Measurements from ENCODE around the gene TMEM88. TPM values are rescaled to one million over a fixed set of nuclear protein-coding genes. Genes with fewer than 3 reads are reported as not detected.

Gene TMEM88
- total RNA-seq, 1 donor from 2014 or later = 10.2 TPM

DNA sequence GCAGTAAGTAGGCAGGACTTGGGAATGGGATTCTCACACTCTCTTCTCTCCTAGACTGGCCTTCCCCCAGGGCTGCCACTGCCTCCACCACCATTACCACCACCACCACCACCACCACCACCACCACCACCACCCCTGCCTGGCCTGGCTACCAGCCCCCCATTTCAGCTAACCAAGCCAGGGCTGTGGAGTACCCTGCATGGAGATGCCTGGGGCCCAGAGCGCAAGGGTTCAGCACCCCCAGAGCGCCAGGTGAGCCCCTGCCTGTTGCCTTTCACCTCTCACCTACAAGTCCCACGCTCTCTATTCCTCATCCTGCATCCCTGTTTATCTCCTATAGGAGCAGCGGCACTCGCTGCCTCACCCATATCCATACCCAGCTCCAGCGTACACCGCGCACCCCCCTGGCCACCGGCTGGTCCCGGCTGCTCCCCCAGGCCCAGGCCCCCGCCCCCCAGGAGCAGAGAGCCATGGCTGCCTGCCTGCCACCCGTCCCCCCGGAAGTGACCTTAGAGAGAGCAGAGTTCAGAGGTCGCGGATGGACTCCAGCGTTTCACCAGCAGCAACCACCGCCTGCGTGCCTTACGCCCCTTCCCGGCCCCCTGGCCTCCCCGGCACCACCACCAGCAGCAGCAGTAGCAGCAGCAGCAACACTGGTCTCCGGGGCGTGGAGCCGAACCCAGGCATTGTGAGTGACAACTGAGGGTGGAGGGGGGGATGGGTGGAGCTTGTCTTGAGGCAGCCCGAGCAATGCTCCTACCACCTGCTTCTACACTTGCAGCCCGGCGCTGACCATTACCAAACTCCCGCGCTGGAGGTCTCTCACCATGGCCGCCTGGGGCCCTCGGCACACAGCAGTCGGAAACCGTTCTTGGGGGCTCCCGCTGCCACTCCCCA, 7.9 kb upstream of the TMEM88 start:
- Mint-ChIP-seq H3K4me3 (no peak overlapping the region), H3K36me3 (peaks cover 5% of the 10 kb centered on the region), H3K27ac (no peak overlapping the region), H3K9me3 (no peaks in the 10 kb centered on the region), H3K4me1 (ENCODE audit: unreplicated experiment) (peaks cover 5% of the 10 kb centered on the region), H3K27me3 (no peaks in the 10 kb centered on the region)
- no peak for DNase-seq (ENCODE audit: extremely low spot score, unreplicated experiment)
- TF ChIP-seq, protein P1, sequence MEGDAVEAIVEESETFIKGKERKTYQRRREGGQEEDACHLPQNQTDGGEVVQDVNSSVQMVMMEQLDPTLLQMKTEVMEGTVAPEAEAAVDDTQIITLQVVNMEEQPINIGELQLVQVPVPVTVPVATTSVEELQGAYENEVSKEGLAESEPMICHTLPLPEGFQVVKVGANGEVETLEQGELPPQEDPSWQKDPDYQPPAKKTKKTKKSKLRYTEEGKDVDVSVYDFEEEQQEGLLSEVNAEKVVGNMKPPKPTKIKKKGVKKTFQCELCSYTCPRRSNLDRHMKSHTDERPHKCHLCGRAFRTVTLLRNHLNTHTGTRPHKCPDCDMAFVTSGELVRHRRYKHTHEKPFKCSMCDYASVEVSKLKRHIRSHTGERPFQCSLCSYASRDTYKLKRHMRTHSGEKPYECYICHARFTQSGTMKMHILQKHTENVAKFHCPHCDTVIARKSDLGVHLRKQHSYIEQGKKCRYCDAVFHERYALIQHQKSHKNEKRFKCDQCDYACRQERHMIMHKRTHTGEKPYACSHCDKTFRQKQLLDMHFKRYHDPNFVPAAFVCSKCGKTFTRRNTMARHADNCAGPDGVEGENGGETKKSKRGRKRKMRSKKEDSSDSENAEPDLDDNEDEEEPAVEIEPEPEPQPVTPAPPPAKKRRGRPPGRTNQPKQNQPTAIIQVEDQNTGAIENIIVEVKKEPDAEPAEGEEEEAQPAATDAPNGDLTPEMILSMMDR (conservative IDR thresholded peaks at IDR 0.05) = no peak

DNA sequence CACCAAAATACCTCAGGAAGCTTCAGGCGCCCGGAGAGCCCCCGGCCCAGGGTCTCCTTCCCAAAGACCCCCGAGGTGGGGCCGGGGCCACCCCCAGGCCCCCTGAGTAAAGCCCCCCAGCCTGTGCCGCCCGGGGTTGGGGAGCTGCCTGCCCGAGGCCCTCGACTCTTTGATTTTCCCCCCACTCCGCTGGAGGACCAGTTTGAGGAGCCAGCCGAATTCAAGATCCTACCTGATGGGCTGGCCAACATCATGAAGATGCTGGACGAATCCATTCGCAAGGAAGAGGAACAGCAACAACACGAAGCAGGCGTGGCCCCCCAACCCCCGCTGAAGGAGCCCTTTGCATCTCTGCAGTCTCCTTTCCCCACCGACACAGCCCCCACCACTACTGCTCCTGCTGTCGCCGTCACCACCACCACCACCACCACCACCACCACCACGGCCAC, 6.7 kb upstream of the TMEM88 start:
- H3K27ac Mint-ChIP-seq = no peak overlapping the region
- TF ChIP-seq, protein P1 (conservative IDR thresholded peaks at IDR 0.05) = no peak

DNA sequence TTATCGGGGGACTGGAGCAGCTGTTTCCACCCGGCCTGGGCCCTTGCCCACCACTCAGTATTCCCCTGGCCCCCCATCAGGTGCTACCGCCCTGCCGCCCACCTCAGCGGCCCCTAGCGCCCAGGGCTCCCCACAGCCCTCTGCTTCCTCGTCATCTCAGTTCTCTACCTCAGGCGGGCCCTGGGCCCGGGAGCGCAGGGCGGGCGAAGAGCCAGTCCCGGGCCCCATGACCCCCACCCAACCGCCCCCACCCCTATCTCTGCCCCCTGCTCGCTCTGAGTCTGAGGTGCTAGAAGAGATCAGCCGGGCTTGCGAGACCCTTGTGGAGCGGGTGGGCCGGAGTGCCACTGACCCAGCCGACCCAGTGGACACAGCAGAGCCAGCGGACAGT, 6.1 kb upstream of the TMEM88 start:
- H3K4me1 Mint-ChIP-seq (ENCODE audit: unreplicated experiment) = peaks cover 6% of the 10 kb centered on the region
- no peak overlapping the region for H3K4me3 Mint-ChIP-seq
- no peak for DNase-seq (ENCODE audit: extremely low spot score, unreplicated experiment)
- no peaks in the 10 kb centered on the region for H3K27me3 Mint-ChIP-seq
- H3K27ac Mint-ChIP-seq = no peak overlapping the region
- TF ChIP-seq, protein P1 (conservative IDR thresholded peaks at IDR 0.05) = no peak
- H3K36me3 Mint-ChIP-seq = peaks cover 5% of the 10 kb centered on the region
- H3K9me3 Mint-ChIP-seq = no peaks in the 10 kb centered on the region

More for the DNA sequence above, 6.7 kb upstream of the TMEM88 start:
- DNase-seq (ENCODE audit: extremely low spot score, unreplicated experiment) = no peak
- Mint-ChIP-seq H3K36me3 (peaks cover 5% of the 10 kb centered on the region), H3K4me1 (ENCODE audit: unreplicated experiment) (peaks cover 5% of the 10 kb centered on the region), H3K27me3 (no peaks in the 10 kb centered on the region), H3K4me3 (no peak overlapping the region), H3K9me3 (no peaks in the 10 kb centered on the region)

DNA sequence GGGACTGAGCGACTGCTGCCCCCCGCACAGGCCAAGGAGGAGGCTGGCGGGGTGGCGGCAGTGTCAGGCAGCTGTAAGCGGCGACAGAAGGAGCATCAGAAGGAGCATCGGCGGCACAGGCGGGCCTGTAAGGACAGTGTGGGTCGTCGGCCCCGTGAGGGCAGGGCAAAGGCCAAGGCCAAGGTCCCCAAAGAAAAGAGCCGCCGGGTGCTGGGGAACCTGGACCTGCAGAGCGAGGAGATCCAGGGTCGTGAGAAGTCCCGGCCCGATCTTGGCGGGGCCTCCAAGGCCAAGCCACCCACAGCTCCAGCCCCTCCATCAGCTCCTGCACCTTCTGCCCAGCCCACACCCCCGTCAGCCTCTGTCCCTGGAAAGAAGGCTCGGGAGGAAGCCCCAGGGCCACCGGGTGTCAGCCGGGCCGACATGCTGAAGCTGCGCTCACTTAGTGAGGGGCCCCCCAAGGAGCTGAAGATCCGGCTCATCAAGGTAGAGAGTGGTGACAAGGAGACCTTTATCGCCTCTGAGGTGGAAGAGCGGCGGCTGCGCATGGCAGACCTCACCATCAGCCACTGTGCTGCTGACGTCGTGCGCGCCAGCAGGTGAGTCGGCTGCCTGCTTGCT, 5.6 kb upstream of the TMEM88 start:
- TF ChIP-seq, protein P1 (conservative IDR thresholded peaks at IDR 0.05) = no peak
- peaks cover 10% of the 10 kb centered on the region for H3K4me1 Mint-ChIP-seq (ENCODE audit: unreplicated experiment)
- H3K9me3 Mint-ChIP-seq = no peaks in the 10 kb centered on the region
- no peak overlapping the region for H3K27ac Mint-ChIP-seq
- DNase-seq (ENCODE audit: extremely low spot score, unreplicated experiment) = no peak
- H3K36me3 Mint-ChIP-seq = peaks cover 5% of the 10 kb centered on the region
- H3K27me3 Mint-ChIP-seq = no peaks in the 10 kb centered on the region
- H3K4me3 Mint-ChIP-seq = no peak overlapping the region

DNA sequence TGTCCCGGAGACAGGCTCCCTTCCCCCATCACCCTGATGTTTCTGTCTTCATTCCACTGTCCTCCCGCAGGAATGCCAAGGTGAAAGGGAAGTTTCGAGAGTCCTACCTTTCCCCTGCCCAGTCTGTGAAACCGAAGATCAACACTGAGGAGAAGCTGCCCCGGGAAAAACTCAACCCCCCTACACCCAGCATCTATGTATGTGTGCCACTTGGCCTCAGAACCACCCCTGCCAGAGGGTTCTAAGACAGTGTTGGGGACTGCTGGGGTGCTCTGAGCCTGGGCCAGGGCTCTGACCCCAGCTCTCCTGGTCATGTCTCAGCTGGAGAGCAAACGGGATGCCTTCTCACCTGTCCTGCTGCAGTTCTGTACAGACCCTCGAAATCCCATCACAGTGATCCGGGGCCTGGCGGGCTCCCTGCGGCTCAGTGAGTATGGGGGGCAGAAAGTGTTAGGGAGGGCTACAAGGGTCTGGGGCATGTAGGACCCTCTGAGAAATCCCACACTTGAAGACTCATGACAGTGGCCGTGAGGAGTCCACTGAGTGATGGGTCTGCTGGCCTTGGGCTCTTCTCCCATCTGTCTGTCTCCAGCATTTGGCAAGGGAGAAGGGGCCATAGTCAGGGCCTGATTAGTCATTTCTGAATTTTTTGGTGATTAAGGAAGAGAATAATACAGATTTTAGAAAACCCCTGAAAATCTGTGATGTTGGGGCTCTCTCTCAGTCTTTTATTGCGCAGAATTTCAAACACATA, 4.9 kb upstream of the TMEM88 start:
- Mint-ChIP-seq H3K27me3 (no peaks in the 10 kb centered on the region), H3K36me3 (peaks cover 5% of the 10 kb centered on the region), H3K9me3 (no peaks in the 10 kb centered on the region), H3K4me1 (ENCODE audit: unreplicated experiment) (peaks cover 10% of the 10 kb centered on the region), H3K27ac (no peak overlapping the region), H3K4me3 (no peak overlapping the region)
- no peak for DNase-seq (ENCODE audit: extremely low spot score, unreplicated experiment)
- TF ChIP-seq, protein P1 (conservative IDR thresholded peaks at IDR 0.05) = no peak
